ENCODE results near the gene CCDC57. TPM values are rescaled to one million over a fixed set of nuclear protein-coding genes. Genes with fewer than 3 reads are reported as not detected.

Gene CCDC57
- polyA plus RNA-seq, 1 donor from 2014 or later, result 70.9 TPM

DNA sequence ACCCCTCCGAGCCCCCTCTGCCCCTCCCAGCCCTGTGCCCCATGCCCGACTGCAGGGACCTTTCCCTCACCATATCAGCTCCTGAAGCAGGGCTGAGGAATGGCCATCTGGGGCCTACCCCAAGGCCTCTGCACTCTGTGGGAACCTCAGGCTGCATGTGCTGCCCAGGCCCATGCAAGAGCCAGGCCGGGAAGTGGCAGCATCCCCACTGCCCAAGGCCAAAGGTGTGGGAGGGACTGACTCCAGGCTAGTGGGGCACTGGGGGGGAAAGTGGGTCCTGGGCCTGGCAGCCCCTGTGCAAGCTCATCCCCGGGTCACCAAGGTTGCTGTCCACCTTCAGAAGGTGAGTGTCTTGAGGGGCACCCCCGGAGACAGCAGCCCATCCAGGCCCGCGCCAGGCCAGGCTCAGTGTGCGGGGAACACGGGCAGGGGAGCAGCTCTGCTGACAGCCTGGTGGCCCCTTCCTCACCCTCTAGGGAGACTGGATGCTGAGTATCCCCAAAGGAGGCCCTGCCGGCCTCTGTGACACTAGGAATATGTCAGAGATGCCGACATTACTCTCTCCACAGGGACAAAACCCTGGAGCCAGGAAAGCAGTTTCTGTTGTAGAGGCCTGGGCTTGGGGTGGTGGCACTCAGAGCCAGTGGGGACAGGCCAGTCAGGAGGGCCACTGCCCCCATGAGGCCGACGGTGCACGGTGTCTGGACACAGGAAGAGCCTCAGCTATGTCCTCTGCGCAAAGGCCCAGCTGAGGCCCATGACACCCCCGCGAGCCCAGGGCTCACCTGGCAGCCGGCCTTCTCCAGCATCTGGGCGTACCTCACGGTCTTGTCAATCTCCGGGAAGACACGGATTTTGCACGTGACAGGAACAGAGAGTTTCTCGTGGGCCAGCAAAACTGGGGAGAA, 150.3 kb downstream of the CCDC57 start:
- H3K9me3 ChIP-seq (ENCODE audit: low read length), result no peaks in the 10 kb centered on the region
- TF ChIP-seq RAD21 (conservative IDR thresholded peaks at IDR 0.05) (no peak), TAF1 (IDR thresholded peaks at IDR 0.05; ENCODE audit: low read depth) (no peak)
- H3F3A ChIP-seq (ENCODE audit: insufficient read depth, low read length, poor library complexity, severe bottlenecking), result no peaks in the 10 kb centered on the region
- H3K79me2 ChIP-seq (replicated peaks; ENCODE audit: insufficient read depth, low read length), result no peaks in the 10 kb centered on the region
- H4K20me1 ChIP-seq (ENCODE audit: insufficient read depth), result no peaks in the 10 kb centered on the region
- no peaks in the 10 kb centered on the region for H3K27me3 ChIP-seq (ENCODE audit: insufficient read depth, low read depth, low read length)
- no peak overlapping the region for H3K9ac ChIP-seq (ENCODE audit: low read length)
- H3K4me2 ChIP-seq (ENCODE audit: low read length), result no peak overlapping the region
- no peaks in the 10 kb centered on the region for H3K9me2 ChIP-seq (ENCODE audit: insufficient read depth, low read length)
- no peaks in the 10 kb centered on the region for H3K36me3 ChIP-seq (ENCODE audit: insufficient read depth, low read length)
- no peak overlapping the region for H3K4me3 ChIP-seq (ENCODE audit: low read length)
- H2AFZ ChIP-seq (ENCODE audit: low read depth, low read length), result no peak overlapping the region
- H3K27ac ChIP-seq (ENCODE audit: low read length), result no peak overlapping the region

DNA sequence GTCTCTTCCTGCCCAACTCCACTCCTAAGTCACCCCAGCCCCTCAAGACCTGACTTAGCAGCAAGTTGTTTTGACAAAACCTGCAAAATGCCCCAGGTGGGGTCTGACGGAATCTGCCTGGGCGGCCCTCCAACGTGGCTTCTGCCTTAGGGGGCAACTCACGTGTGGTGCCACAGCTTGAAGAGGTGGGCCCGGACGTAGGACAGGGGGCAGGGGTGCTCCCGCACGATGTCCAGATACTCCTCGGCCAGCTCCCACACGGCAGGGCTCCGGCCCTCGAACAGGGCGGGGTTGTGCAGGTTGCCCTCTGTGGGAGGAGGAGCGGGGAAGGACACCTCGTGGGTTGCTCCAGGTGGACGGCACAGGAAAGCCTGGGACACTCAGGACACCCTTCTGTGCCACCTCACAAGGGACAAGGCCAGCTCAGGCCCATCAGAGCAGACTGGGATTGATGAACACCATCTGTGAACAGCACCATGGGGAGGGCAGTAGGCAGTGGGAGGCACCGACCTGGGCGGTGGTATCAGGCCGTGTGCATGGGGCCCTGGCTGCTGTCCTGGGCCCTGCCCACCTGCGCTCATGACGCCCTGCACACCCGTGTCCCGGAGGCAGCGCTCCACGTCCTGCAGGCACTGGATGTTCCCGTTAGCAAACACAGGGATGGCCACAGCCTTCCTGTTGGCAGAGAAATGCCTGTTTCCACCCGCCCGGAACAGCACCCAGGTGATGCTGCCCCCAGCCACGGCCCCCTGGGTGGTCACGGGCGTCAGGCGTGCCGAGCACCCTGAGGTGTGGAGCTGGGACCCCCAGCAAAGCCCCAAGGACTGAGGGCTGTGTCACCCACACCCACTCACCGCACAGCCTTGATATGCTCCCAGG, 151.4 kb downstream of the CCDC57 start:
- peak; percentile 6 for TF ChIP-seq POLR2AphosphoS5 (IDR thresholded peaks at IDR 0.05)
- TF ChIP-seq, protein P1, sequence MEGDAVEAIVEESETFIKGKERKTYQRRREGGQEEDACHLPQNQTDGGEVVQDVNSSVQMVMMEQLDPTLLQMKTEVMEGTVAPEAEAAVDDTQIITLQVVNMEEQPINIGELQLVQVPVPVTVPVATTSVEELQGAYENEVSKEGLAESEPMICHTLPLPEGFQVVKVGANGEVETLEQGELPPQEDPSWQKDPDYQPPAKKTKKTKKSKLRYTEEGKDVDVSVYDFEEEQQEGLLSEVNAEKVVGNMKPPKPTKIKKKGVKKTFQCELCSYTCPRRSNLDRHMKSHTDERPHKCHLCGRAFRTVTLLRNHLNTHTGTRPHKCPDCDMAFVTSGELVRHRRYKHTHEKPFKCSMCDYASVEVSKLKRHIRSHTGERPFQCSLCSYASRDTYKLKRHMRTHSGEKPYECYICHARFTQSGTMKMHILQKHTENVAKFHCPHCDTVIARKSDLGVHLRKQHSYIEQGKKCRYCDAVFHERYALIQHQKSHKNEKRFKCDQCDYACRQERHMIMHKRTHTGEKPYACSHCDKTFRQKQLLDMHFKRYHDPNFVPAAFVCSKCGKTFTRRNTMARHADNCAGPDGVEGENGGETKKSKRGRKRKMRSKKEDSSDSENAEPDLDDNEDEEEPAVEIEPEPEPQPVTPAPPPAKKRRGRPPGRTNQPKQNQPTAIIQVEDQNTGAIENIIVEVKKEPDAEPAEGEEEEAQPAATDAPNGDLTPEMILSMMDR (IDR thresholded peaks at IDR 0.05; ENCODE audit: poor library complexity, severe bottlenecking), result no peak
- TF ChIP-seq SMC3 (conservative IDR thresholded peaks at IDR 0.05; ENCODE audit: poor library complexity), result no peak
- no peaks in the 10 kb centered on the region for H3F3A ChIP-seq (ENCODE audit: insufficient read depth, low read length, poor library complexity, severe bottlenecking)
- no peaks in the 10 kb centered on the region for H3K36me3 ChIP-seq (ENCODE audit: insufficient read depth, low read length)
- no peaks in the 10 kb centered on the region for H3K9me3 ChIP-seq (ENCODE audit: low read length)
- no peaks in the 10 kb centered on the region for H3K27me3 ChIP-seq (ENCODE audit: insufficient read depth, low read depth, low read length)
- H2AFZ ChIP-seq (ENCODE audit: low read depth, low read length), result no peak overlapping the region
- H4K20me1 ChIP-seq (ENCODE audit: insufficient read depth), result no peaks in the 10 kb centered on the region
- no peaks in the 10 kb centered on the region for H3K79me2 ChIP-seq (replicated peaks; ENCODE audit: insufficient read depth, low read length)
- no peaks in the 10 kb centered on the region for H3K9me2 ChIP-seq (ENCODE audit: insufficient read depth, low read length)
- no peak overlapping the region for H3K4me2 ChIP-seq (ENCODE audit: low read length)
- H3K4me3 ChIP-seq (ENCODE audit: low read length), result no peak overlapping the region
- no peak overlapping the region for H3K9ac ChIP-seq (ENCODE audit: low read length)
- H3K27ac ChIP-seq (ENCODE audit: low read length), result no peak overlapping the region

DNA sequence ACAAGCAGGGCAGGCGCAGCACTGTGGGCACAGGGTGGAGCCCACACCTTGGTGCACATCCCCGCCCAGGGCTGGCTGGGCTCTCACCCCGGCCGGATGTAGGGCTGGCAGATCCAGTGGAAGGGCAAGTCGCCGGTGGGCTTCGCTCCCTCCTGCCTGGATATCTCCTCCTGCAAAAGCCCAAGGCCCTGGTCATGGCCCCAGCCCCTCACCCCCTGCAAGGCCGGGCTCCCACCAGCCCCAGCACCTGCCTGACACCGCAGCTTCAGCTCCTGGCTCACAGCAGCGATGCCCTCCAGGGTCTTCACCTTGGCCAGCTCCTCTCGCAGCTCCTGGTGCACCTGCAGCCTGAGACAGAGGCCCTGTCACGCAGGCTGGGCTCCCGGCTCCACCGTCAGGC, 152.0 kb downstream of the CCDC57 start:
- Histone ChIP-seq H3K9me3 (ENCODE audit: low read length) (no peaks in the 10 kb centered on the region), H3K9me2 (ENCODE audit: insufficient read depth, low read length) (no peaks in the 10 kb centered on the region), H2AFZ (ENCODE audit: low read depth, low read length) (no peak overlapping the region), H3K9ac (ENCODE audit: low read length) (no peak overlapping the region), H3K4me2 (ENCODE audit: low read length) (no peak overlapping the region), H3K27ac (ENCODE audit: low read length) (no peak overlapping the region), H3K36me3 (ENCODE audit: insufficient read depth, low read length) (no peaks in the 10 kb centered on the region), H4K20me1 (ENCODE audit: insufficient read depth) (no peaks in the 10 kb centered on the region), H3K79me2 (replicated peaks; ENCODE audit: insufficient read depth, low read length) (no peaks in the 10 kb centered on the region), H3K27me3 (ENCODE audit: insufficient read depth, low read depth, low read length) (no peaks in the 10 kb centered on the region), H3K4me3 (ENCODE audit: low read length) (no peak overlapping the region), H3F3A (ENCODE audit: insufficient read depth, low read length, poor library complexity, severe bottlenecking) (no peaks in the 10 kb centered on the region)
- no peak for TF ChIP-seq SMC3 (conservative IDR thresholded peaks at IDR 0.05; ENCODE audit: poor library complexity)
- no peak for TF ChIP-seq POLR2AphosphoS5 (IDR thresholded peaks at IDR 0.05)
- no peak for TF ChIP-seq EP300 (conservative IDR thresholded peaks at IDR 0.05; ENCODE audit: poor library complexity, severe bottlenecking)
- TF ChIP-seq MXI1 (conservative IDR thresholded peaks at IDR 0.05; ENCODE audit: poor library complexity, severe bottlenecking), result no peak
- TF ChIP-seq RAD21 (conservative IDR thresholded peaks at IDR 0.05), result no peak
- TF ChIP-seq, protein P2, sequence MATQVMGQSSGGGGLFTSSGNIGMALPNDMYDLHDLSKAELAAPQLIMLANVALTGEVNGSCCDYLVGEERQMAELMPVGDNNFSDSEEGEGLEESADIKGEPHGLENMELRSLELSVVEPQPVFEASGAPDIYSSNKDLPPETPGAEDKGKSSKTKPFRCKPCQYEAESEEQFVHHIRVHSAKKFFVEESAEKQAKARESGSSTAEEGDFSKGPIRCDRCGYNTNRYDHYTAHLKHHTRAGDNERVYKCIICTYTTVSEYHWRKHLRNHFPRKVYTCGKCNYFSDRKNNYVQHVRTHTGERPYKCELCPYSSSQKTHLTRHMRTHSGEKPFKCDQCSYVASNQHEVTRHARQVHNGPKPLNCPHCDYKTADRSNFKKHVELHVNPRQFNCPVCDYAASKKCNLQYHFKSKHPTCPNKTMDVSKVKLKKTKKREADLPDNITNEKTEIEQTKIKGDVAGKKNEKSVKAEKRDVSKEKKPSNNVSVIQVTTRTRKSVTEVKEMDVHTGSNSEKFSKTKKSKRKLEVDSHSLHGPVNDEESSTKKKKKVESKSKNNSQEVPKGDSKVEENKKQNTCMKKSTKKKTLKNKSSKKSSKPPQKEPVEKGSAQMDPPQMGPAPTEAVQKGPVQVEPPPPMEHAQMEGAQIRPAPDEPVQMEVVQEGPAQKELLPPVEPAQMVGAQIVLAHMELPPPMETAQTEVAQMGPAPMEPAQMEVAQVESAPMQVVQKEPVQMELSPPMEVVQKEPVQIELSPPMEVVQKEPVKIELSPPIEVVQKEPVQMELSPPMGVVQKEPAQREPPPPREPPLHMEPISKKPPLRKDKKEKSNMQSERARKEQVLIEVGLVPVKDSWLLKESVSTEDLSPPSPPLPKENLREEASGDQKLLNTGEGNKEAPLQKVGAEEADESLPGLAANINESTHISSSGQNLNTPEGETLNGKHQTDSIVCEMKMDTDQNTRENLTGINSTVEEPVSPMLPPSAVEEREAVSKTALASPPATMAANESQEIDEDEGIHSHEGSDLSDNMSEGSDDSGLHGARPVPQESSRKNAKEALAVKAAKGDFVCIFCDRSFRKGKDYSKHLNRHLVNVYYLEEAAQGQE (IDR thresholded peaks at IDR 0.05; ENCODE audit: borderline replicate concordance), result no peak
- TF ChIP-seq EZH2 (IDR thresholded peaks at IDR 0.05; ENCODE audit: borderline replicate concordance, insufficient read depth, low read length, poor library complexity, severe bottlenecking), result no peak
- TF ChIP-seq TAF1 (IDR thresholded peaks at IDR 0.05; ENCODE audit: low read depth), result no peak
- TF ChIP-seq, protein P1 (IDR thresholded peaks at IDR 0.05; ENCODE audit: poor library complexity, severe bottlenecking), result no peak

Data from neural cell (in vitro differentiated cells).